HEK293T (cell line): ENCODE measurements around the gene UGT8.

Source experiments
- CTCF ChIA-PET: fragments of 350-600 bp; formaldehyde crosslinking; extraction: SDS; loops from one replicate; lab custom pipeline; 2021; ENCODE audit warnings: antibody characterized with exemption, inconsistent platforms; lab: Yijun Ruan, JAX
- POLR2A ChIA-PET: fragments of 350-600 bp; formaldehyde crosslinking; extraction: SDS; loops from one replicate; lab custom pipeline; 2020; ENCODE audit warnings: antibody characterized with exemption, inconsistent platforms; lab: Yijun Ruan, JAX
- DNase-seq: peaks from one replicate; pipeline ENCODE4 v3.0.0; 2012; ENCODE audit warnings: mixed read lengths; ENCODE audit errors: extremely low spot score
- ARNT ChIP-seq: fragments of 450-650 bp; IDR thresholded peaks from 2 replicates; pipeline ENCODE4 v1.6.1; 2017; ENCODE audit warnings: mild to moderate bottlenecking
- BHLHE40 ChIP-seq: fragments of 450-650 bp; IDR thresholded peaks from 2 replicates; pipeline ENCODE4 v1.6.1; 2016; ENCODE audit warnings: mild to moderate bottlenecking, moderate library complexity, borderline replicate concordance
- CTBP1 ChIP-seq: fragments of 450-650 bp; IDR thresholded peaks from 2 replicates; pipeline ENCODE4 v1.6.1; 2016; ENCODE audit warnings: borderline replicate concordance
- ELF4 ChIP-seq: fragments of 450-650 bp; IDR thresholded peaks from 2 replicates; pipeline ENCODE4 v1.6.1; 2017; ENCODE audit warnings: antibody characterized with exemption
- FOXA1 ChIP-seq: fragments of 450-650 bp; IDR thresholded peaks from 2 replicates; pipeline ENCODE4 v1.6.1; 2016; ENCODE audit warnings: mild to moderate bottlenecking
- FOXK2 ChIP-seq: fragments of 450-650 bp; IDR thresholded peaks from 2 replicates; pipeline ENCODE4 v1.6.1; 2016; ENCODE audit warnings: mild to moderate bottlenecking
- FOXM1 ChIP-seq: fragments of 450-650 bp; IDR thresholded peaks from 2 replicates; pipeline ENCODE4 v1.6.1; 2017; ENCODE audit warnings: mild to moderate bottlenecking, borderline replicate concordance
- HDGF ChIP-seq: fragments of 450-650 bp; IDR thresholded peaks from 2 replicates; pipeline ENCODE4 v1.6.1; 2017; ENCODE audit warnings: antibody characterized with exemption, borderline replicate concordance
- L3MBTL2 ChIP-seq: fragments of 450-650 bp; conservative IDR thresholded peaks from 2 replicates; pipeline ENCODE4 v1.6.1; 2016; ENCODE audit warnings: mild to moderate bottlenecking
- LEF1 ChIP-seq: fragments of 450-650 bp; IDR thresholded peaks from 2 replicates; pipeline ENCODE4 v1.6.1; 2017; ENCODE audit warnings: mild to moderate bottlenecking, borderline replicate concordance
- NFRKB ChIP-seq: fragments of 450-650 bp; IDR thresholded peaks from 2 replicates; pipeline ENCODE4 v1.6.1; 2016; ENCODE audit warnings: mild to moderate bottlenecking, moderate library complexity
- PKNOX1 ChIP-seq: fragments of 450-650 bp; IDR thresholded peaks from 2 replicates; pipeline ENCODE4 v1.6.1; 2016
- SP1 ChIP-seq: fragments of 450-650 bp; IDR thresholded peaks from 2 replicates; pipeline ENCODE4 v1.6.1; 2017
- SUZ12 ChIP-seq: fragments of 450-650 bp; IDR thresholded peaks from 2 replicates; pipeline ENCODE4 v1.6.1; 2016; ENCODE audit warnings: mild to moderate bottlenecking
- TARDBP ChIP-seq: fragments of 450-650 bp; IDR thresholded peaks from 2 replicates; pipeline ENCODE4 v1.6.1; 2016
- ZNF384 ChIP-seq: fragments of 450-650 bp; IDR thresholded peaks from 2 replicates; pipeline ENCODE4 v1.6.1; 2016

UGT8 gene

GRCh38 chr4:114636192-114636935 lies 37.8 kb downstream of the UGT8 start:
- CTCF ChIA-PET = no interaction called here
- POLR2A ChIA-PET = no interaction called here
- no peak for DNase-seq
- TF ChIP-seq FOXM1 = no peak

- DNase-seq = no peak
- ChIA-PET CTCF (no interaction called here), POLR2A (no interaction called here)
- TF ChIP-seq PKNOX1 = no peak
- TF ChIP-seq FOXK2 = no peak
- TF ChIP-seq L3MBTL2 = no peak
- no peak for TF ChIP-seq SUZ12
Measured at GRCh38 chr4:114642173-114642780, 43.7 kb downstream of the UGT8 start.

GRCh38 chr4:114649908-114650307 lies 51.3 kb downstream of the UGT8 start:
- CTCF ChIA-PET = interaction anchor here (0.8 kb wide), 1 partner anchor 9 kb away, joined by 3 read pairs; no protein-coding TSS in a partner anchor
- TF ChIP-seq CTBP1 (no peak), ARNT (no peak), FOXK2 (no peak)
- POLR2A ChIA-PET = no interaction called here
- no peak for DNase-seq

- POLR2A ChIA-PET = no interaction called here
Measured at GRCh38 chr4:114653675-114654074, 55.1 kb downstream of the UGT8 start.

GRCh38 chr4:114654592-114654991 lies 56.0 kb downstream of the UGT8 start:
- TF ChIP-seq FOXM1 = no peak
- no peak for TF ChIP-seq HDGF
- TF ChIP-seq NFRKB = no peak
- TF ChIP-seq L3MBTL2 = no peak
- no peak for TF ChIP-seq PKNOX1
- TF ChIP-seq TARDBP = no peak
- no peak for TF ChIP-seq FOXA1
- TF ChIP-seq ZNF384 = no peak
- no peak for TF ChIP-seq ARNT
- TF ChIP-seq LEF1 = no peak
- no peak for TF ChIP-seq ELF4
- no peak for TF ChIP-seq BHLHE40
- TF ChIP-seq SUZ12 = no peak
- no peak for TF ChIP-seq FOXK2
- no peak for TF ChIP-seq SP1
- ChIA-PET POLR2A (no interaction called here), CTCF (no interaction called here)
- no peak for DNase-seq

More at GRCh38 chr4:114653675-114654074, 55.1 kb downstream of the UGT8 start:
- TF ChIP-seq FOXA1 = no peak
- no peak for TF ChIP-seq SP1
- TF ChIP-seq L3MBTL2 = no peak
- no peak for TF ChIP-seq ZNF384
- no peak for TF ChIP-seq ARNT
- TF ChIP-seq LEF1 = no peak
- TF ChIP-seq FOXM1 = no peak
- TF ChIP-seq SUZ12 = no peak
- no peak for TF ChIP-seq FOXK2
- no peak for TF ChIP-seq HDGF
- CTCF ChIA-PET = no interaction called here
- DNase-seq = no peak

- no peak for TF ChIP-seq ZNF384
- TF ChIP-seq SP1 = no peak
- TF ChIP-seq FOXM1 = no peak
- no peak for TF ChIP-seq PKNOX1
- no peak for TF ChIP-seq FOXK2
- TF ChIP-seq NFRKB = no peak
- no peak for TF ChIP-seq SUZ12
- no peak for TF ChIP-seq CTBP1
- no peak for DNase-seq
- CTCF ChIA-PET = interaction anchor here (1.0 kb wide), 1 partner anchor 9 kb away, joined by 3 read pairs; no protein-coding TSS in a partner anchor
- POLR2A ChIA-PET = no interaction called here
Measured at GRCh38 chr4:114658179-114658578, 59.6 kb downstream of the UGT8 start.

GRCh38 chr4:114658776-114659175 lies 60.2 kb downstream of the UGT8 start:
- ChIA-PET POLR2A (no interaction called here), CTCF (interaction anchor here (0.9 to 1.0 kb wide), 2 partner anchors 9 to 149 kb away, joined by 3 to 4 read pairs; no protein-coding TSS in a partner anchor)
- TF ChIP-seq FOXM1 (no peak), FOXK2 (no peak), SP1 (no peak), TARDBP (no peak), NFRKB (no peak), ELF4 (no peak), HDGF (no peak), LEF1 (no peak), L3MBTL2 (no peak), ZNF384 (no peak), PKNOX1 (no peak), BHLHE40 (no peak), ARNT (no peak), FOXA1 (no peak), SUZ12 (no peak), CTBP1 (no peak)
- DNase-seq = no peak
